ENCODE measurements around the gene CLSTN2. TPM values are rescaled to one million over a fixed set of nuclear protein-coding genes. Genes with fewer than 3 reads are reported as not detected.

The CLSTN2 gene
- total and polyA plus RNA-seq, 2 of the 13 experiments (the other 11 are each of a cell fraction or from before 2014, with no cell fraction given): not detected

DNA sequence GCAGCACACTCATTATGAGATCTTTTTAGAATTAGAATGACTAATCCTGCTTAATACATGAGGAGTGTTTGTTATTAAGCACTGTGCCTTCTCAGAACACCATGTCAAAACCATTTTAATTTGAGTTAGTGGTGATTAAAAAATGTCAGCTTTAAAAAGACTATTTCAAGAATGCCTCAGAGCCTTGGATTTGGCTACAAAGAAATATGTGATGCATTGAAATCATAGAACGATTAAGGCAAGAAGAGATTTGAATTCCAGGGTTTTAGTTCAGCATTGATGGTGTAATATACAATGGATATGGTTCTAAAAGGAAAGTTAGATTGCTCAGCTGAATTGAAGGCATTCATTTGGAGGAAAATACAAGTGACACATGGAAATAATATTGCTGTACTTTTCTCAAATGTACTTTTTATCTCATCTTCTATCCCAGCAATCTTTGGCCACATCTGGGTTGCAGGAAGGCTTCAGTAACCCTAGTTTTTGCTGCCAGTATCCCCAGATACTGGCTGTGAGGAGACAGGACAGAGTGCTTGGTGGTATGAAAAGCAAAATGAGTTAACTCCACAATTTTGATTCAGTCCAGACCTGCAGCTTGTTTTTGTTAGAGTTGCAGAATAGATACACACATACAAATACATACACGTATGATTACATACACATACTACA, 303.8 kb downstream of the CLSTN2 start:
- no peak for FAIRE-seq
- CTCF ChIA-PET (ENCODE audit: low intra/inter-chr PET ratio, low total read pairs): no interaction called here
- Histone ChIP-seq H3K27ac (ENCODE audit: extremely low read length, insufficient read depth, low read length) (no peak overlapping the region), H3K9me3 (ENCODE audit: low read length) (no peaks in the 10 kb centered on the region), H3K36me3 (replicated peaks in 1 of 2; ENCODE audit: control insufficient read depth in 1 of 2, insufficient read depth in 2 of 2, low read length in 2 of 2) (no peaks in the 10 kb centered on the region), H3K9ac (ENCODE audit: insufficient read depth, low read depth, low read length) (no peak overlapping the region), H3K79me2 (ENCODE audit: insufficient read depth, low read length) (no peaks in the 10 kb centered on the region), H3K4me2 (ENCODE audit: low read depth, low read length) (no peak overlapping the region), H4K20me1 (ENCODE audit: insufficient read depth, low read length) (no peaks in the 10 kb centered on the region), H2AFZ (ENCODE audit: low read length) (no peak overlapping the region), H3K4me3 (replicated peaks in 1 of 3; ENCODE audit: insufficient read depth in 1 of 3, low read depth in 2 of 3, low read length in 3 of 3) (no peak overlapping the region), H3K27me3 (ENCODE audit: control insufficient read depth in 1 of 2, insufficient read depth in 2 of 2, low read length in 2 of 2) (no peaks in the 10 kb centered on the region; a peak in 1 of 5 replicates), H3K4me1 (ENCODE audit: insufficient read depth, low read length) (no peaks in the 10 kb centered on the region)
- no peak for DNase-seq (ENCODE audit: low spot score)
- POLR2A ChIA-PET: no interaction called here
- intact Hi-C loops (cut with micrococcal nuclease; ENCODE audit: unreplicated experiment): no loop called here
- no peak for ATAC-seq
- no TSS peak for BruUV-seq (replicated peaks)
- TF ChIP-seq, protein P1, sequence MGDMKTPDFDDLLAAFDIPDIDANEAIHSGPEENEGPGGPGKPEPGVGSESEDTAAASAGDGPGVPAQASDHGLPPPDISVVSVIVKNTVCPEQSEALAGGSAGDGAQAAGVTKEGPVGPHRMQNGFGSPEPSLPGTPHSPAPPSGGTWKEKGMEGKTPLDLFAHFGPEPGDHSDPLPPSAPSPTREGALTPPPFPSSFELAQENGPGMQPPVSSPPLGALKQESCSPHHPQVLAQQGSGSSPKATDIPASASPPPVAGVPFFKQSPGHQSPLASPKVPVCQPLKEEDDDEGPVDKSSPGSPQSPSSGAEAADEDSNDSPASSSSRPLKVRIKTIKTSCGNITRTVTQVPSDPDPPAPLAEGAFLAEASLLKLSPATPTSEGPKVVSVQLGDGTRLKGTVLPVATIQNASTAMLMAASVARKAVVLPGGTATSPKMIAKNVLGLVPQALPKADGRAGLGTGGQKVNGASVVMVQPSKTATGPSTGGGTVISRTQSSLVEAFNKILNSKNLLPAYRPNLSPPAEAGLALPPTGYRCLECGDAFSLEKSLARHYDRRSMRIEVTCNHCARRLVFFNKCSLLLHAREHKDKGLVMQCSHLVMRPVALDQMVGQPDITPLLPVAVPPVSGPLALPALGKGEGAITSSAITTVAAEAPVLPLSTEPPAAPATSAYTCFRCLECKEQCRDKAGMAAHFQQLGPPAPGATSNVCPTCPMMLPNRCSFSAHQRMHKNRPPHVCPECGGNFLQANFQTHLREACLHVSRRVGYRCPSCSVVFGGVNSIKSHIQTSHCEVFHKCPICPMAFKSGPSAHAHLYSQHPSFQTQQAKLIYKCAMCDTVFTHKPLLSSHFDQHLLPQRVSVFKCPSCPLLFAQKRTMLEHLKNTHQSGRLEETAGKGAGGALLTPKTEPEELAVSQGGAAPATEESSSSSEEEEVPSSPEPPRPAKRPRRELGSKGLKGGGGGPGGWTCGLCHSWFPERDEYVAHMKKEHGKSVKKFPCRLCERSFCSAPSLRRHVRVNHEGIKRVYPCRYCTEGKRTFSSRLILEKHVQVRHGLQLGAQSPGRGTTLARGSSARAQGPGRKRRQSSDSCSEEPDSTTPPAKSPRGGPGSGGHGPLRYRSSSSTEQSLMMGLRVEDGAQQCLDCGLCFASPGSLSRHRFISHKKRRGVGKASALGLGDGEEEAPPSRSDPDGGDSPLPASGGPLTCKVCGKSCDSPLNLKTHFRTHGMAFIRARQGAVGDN (CRISPR knock-in tag; IDR thresholded peaks at IDR 0.05): no peak
- TF ChIP-seq FOXA3 (CRISPR knock-in tag; IDR thresholded peaks at IDR 0.05): no peak
- no peak for TF ChIP-seq ZNF234 (CRISPR knock-in tag; conservative IDR thresholded peaks at IDR 0.05)
- no peak for TF ChIP-seq ZBTB20 (CRISPR knock-in tag; IDR thresholded peaks at IDR 0.05; ENCODE audit: borderline replicate concordance, low read depth)
- TF ChIP-seq ZNF552 (CRISPR knock-in tag; IDR thresholded peaks at IDR 0.05; ENCODE audit: borderline replicate concordance): no peak
- no peak for TF ChIP-seq ZNF292 (CRISPR knock-in tag; IDR thresholded peaks at IDR 0.05; ENCODE audit: borderline replicate concordance, low read depth)
- no peak for TF ChIP-seq TSC22D2 (CRISPR knock-in tag; IDR thresholded peaks at IDR 0.05; ENCODE audit: borderline replicate concordance)
- no peak for TF ChIP-seq MEF2D (CRISPR knock-in tag; IDR thresholded peaks at IDR 0.05)
- TF ChIP-seq, protein P2, sequence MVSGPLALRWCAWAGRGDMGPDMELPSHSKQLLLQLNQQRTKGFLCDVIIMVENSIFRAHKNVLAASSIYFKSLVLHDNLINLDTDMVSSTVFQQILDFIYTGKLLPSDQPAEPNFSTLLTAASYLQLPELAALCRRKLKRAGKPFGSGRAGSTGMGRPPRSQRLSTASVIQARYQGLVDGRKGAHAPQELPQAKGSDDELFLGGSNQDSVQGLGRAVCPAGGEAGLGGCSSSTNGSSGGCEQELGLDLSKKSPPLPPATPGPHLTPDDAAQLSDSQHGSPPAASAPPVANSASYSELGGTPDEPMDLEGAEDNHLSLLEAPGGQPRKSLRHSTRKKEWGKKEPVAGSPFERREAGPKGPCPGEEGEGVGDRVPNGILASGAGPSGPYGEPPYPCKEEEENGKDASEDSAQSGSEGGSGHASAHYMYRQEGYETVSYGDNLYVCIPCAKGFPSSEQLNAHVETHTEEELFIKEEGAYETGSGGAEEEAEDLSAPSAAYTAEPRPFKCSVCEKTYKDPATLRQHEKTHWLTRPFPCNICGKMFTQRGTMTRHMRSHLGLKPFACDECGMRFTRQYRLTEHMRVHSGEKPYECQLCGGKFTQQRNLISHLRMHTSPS (CRISPR knock-in tag; IDR thresholded peaks at IDR 0.05; ENCODE audit: low read depth): no peak
- TF ChIP-seq ZNF207 (IDR thresholded peaks at IDR 0.05; ENCODE audit: borderline replicate concordance): no peak
- in situ Hi-C loops (cut with HindIII; ENCODE audit: extremely low pct_ligation_motif_present, low pct_unique_long_range_greater_than_20kb): no loop called here
- WGBS (ENCODE audit: low lambda C conversion rate): 1% methylated on average over 2 of the region's 2 CpGs
